KMS-11 (cell line): Measurements from ENCODE around the gene C19orf33.

Experiments
- H2AFZ ChIP-seq: fragments of 200-600 bp; sonication (generic); 2 replicates; pipeline ENCODE4 v1.6.1; 2016; ENCODE audit warnings: antibody characterized with exemption, mixed run types, low read depth
- H3K27ac ChIP-seq: fragments of 200-600 bp; sonication (generic); 2 replicates; pipeline ENCODE4 v1.6.1; 2016; ENCODE audit warnings: mild to moderate bottlenecking, mixed run types
- H3K27me3 ChIP-seq: fragments of 200-600 bp; sonication (generic); 2 replicates; pipeline ENCODE4 v1.6.1; 2017; ENCODE audit warnings: mild to moderate bottlenecking, low read depth, mixed run types, moderate library complexity; ENCODE audit not compliant: insufficient read depth
- H3K36me3 ChIP-seq: fragments of 200-600 bp; sonication (generic); 2 replicates; pipeline ENCODE4 v1.6.1; 2017; ENCODE audit warnings: mild to moderate bottlenecking, mixed run types; ENCODE audit not compliant: insufficient read depth
- H3K4me1 ChIP-seq: fragments of 200-600 bp; sonication (generic); 2 replicates; pipeline ENCODE4 v1.6.1; 2016; ENCODE audit warnings: mild to moderate bottlenecking, low read depth, mixed run types; ENCODE audit not compliant: poor library complexity, severe bottlenecking
- H3K4me2 ChIP-seq: fragments of 200-600 bp; sonication (generic); 2 replicates; pipeline ENCODE4 v1.7.0; 2016; ENCODE audit warnings: mild to moderate bottlenecking, mixed run types
- H3K4me3 ChIP-seq: fragments of 200-600 bp; sonication (generic); IDR thresholded peaks from 2 replicates; pipeline ENCODE4 v1.6.1; 2017; ENCODE audit warnings: low read depth, low read length, mixed read lengths; ENCODE audit not compliant: insufficient read depth
- H3K79me2 ChIP-seq: fragments of 200-600 bp; sonication (generic); 2 replicates; pipeline ENCODE4 v1.6.1; 2016; ENCODE audit warnings: low read depth, mixed run types; ENCODE audit not compliant: insufficient read depth
- H3K9ac ChIP-seq: fragments of 200-600 bp; sonication (generic); 2 replicates; pipeline ENCODE4 v1.6.1; 2016; ENCODE audit warnings: mild to moderate bottlenecking, mixed run types
- H4K20me1 ChIP-seq: fragments of 200-600 bp; sonication (generic); 2 replicates; pipeline ENCODE4 v1.6.1; 2016; ENCODE audit warnings: mild to moderate bottlenecking, mixed run types; ENCODE audit not compliant: insufficient read depth
- CTCF ChIP-seq: fragments of 200-600 bp; sonication (generic); conservative IDR thresholded peaks from 2 replicates; pipeline ENCODE4 v1.6.1; 2017; ENCODE audit warnings: low read depth, mild to moderate bottlenecking, antibody characterized with exemption, low read length, moderate library complexity, mixed read lengths

C19orf33 gene

GRCh38 chr19:38263689-38264485 is 40.2 kb upstream of the C19orf33 start:
- H4K20me1 ChIP-seq, result no peaks in the 10 kb centered on the region
- H3K36me3 ChIP-seq, result no peaks in the 10 kb centered on the region
- no peaks in the 10 kb centered on the region for H3K79me2 ChIP-seq
- H3K4me1 ChIP-seq, result no peaks in the 10 kb centered on the region
- H3K4me2 ChIP-seq, result no peak overlapping the region
- H3K9ac ChIP-seq, result no peak overlapping the region
- no peaks in the 10 kb centered on the region; the same call in 1 of the 2 replicates for H3K27me3 ChIP-seq
- H2AFZ ChIP-seq, result no peak overlapping the region
- H3K4me3 ChIP-seq, result no peak overlapping the region
- TF ChIP-seq CTCF, result no peak
- H3K27ac ChIP-seq, result no peak overlapping the region

GRCh38 chr19:38264486-38265212 is 39.4 kb upstream of the C19orf33 start, which contains the start of gene SPINT2:
Gene SPINT2, plus strand, starts transcription at chr19:38264573. Its CDS starts 320 bp downstream, at chr19:38264893.
- H2AFZ ChIP-seq, result no peak within 1 kb of the TSS
- no peaks in the 10 kb centered on the region; the same call in 1 of the 2 replicates for H3K27me3 ChIP-seq
- H3K4me1 ChIP-seq, result no peaks in the 10 kb centered on the region
- no peak within 1 kb of the TSS for H3K9ac ChIP-seq
- H4K20me1 ChIP-seq, result no peaks in the 10 kb centered on the region
- no peak within 1 kb of the TSS for H3K4me3 ChIP-seq
- no peaks in the 10 kb centered on the region for H3K36me3 ChIP-seq
- no peaks in the 10 kb centered on the region for H3K79me2 ChIP-seq
- no peak for TF ChIP-seq CTCF
- no peak within 1 kb of the TSS for H3K27ac ChIP-seq
- H3K4me2 ChIP-seq, result no peak within 1 kb of the TSS

DNA sequence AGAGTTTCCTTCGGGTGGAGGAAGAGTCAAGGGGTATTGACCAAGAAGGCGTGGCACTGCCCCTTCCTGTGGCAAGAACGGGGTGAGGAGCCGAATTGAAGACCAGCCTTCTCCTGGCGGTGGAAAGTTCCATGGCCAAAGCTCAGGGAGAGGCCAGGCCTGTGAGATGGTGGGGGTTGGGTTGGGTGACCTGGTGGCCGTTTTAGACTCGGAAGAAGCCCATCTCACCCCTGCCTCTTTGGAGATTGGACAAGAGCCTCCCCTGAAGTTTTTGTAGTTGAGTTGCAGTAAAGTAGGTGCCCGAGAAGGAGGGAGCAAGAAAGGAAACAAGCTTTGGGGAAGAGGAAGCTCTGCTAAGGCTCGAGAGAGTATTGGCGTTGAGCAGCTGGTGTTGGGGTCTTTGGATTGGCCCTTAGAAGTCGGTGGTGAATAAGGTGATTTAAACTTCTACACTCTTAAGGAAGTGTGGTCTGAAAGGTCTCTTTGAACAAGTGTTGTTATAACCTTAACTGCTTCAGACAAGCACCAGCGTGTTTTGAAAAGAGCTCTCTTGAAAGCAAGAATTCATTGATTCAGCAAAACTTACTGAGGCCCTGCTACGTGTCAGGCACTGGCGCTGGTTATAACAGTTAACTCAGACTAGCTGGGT is 38.7 kb upstream of the C19orf33 start:
- Histone ChIP-seq H2AFZ (no peak overlapping the region), H3K4me2 (no peak overlapping the region), H3K79me2 (no peaks in the 10 kb centered on the region), H4K20me1 (no peaks in the 10 kb centered on the region), H3K4me3 (no peak overlapping the region), H3K4me1 (no peaks in the 10 kb centered on the region), H3K36me3 (no peaks in the 10 kb centered on the region), H3K9ac (no peak overlapping the region), H3K27ac (no peak overlapping the region), H3K27me3 (no peaks in the 10 kb centered on the region; the same call in 1 of the 2 replicates)
- no peak for TF ChIP-seq CTCF

DNA sequence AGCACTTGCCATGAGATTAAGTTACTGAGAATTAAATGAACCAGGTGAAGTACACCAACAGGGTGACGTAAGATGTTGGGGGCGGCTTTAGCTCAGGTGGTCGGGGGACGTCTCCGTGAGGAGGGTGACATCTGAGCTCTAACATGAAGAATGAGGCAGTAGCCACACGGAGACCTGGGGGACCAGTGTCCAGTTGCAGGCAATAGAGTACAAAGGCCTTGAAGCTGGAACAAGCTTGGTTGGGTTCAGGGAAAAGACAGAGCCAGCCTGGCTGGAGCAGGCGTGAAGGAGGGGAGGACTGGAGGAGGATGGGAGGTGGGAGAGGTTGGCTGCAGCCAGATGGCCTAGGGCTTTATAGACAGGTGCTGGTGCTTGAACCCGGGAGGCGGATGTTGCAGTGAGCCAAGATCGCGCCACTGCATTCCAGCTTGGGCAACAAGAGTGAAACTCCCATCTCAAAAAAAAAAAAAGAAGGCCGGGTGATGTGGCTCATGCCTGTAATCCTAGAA is 38.1 kb upstream of the C19orf33 start:
- TF ChIP-seq CTCF, result no peak
- Histone ChIP-seq H3K79me2 (no peaks in the 10 kb centered on the region), H3K4me1 (no peaks in the 10 kb centered on the region), H3K27ac (no peak overlapping the region), H3K4me2 (no peak overlapping the region), H4K20me1 (no peaks in the 10 kb centered on the region), H2AFZ (no peak overlapping the region), H3K4me3 (no peak overlapping the region), H3K9ac (no peak overlapping the region), H3K36me3 (no peaks in the 10 kb centered on the region), H3K27me3 (no peaks in the 10 kb centered on the region; the same call in 1 of the 2 replicates)
